NCI-H2196 (cell line): ENCODE measurements around the gene DYNC2I2.
A peak's percentile ranks its signal among the peaks of the same experiment; 100 is the strongest.
"Not testable (repeated sequence)": the region's sequence is repeated elsewhere in the genome, so short reads cannot be mapped to it uniquely, and the experiment has no call there.

Experiments used
- DNase-seq: peaks from one replicate; lab custom pipeline; 2025; ENCODE audit not compliant: unreplicated experiment; lab: John Stamatoyannopoulos, UW

DYNC2I2 gene

GRCh38 chr9:128687453-128687852 is 30.8 kb upstream of the DYNC2I2 start:
- DNase-seq, result no peak

GRCh38 chr9:128685636-128686489 is 29.2 kb upstream of the DYNC2I2 start:
- no peak for DNase-seq

- peak; percentile 79 for DNase-seq
These were observed 27.9 kb upstream of the DYNC2I2 start for GRCh38 chr9:128684325-128685199.

GRCh38 chr9:128684065-128684324 is 27.3 kb upstream of the DYNC2I2 start:
- DNase-seq, result no peak

GRCh38 chr9:128683340-128684064 is 26.9 kb upstream of the DYNC2I2 start:
- no peak for DNase-seq

- DNase-seq, result no peak
These were observed 21.1 kb upstream of the DYNC2I2 start for GRCh38 chr9:128677794-128678193.

- no peak for DNase-seq
These were observed 18.7 kb upstream of the DYNC2I2 start for GRCh38 chr9:128675382-128675781.

GRCh38 chr9:128669786-128670185 is 13.1 kb upstream of the DYNC2I2 start:
- DNase-seq, result no peak

- not testable (repeated sequence) for DNase-seq
These were observed 9.9 kb upstream of the DYNC2I2 start for GRCh38 chr9:128666481-128666941.

- DNase-seq, result no peak
These were observed 1.1 kb upstream of the DYNC2I2 start for GRCh38 chr9:128657796-128658195.

GRCh38 chr9:128657344-128657704 is 677 bp upstream of the DYNC2I2 start:
- no peak for DNase-seq

GRCh38 chr9:128654481-128654880 is 2.2 kb downstream of the DYNC2I2 start:
- DNase-seq, result no peak

GRCh38 chr9:128653908-128654307 is 2.7 kb downstream of the DYNC2I2 start:
- no peak for DNase-seq

GRCh38 chr9:128651798-128652197 is 4.8 kb downstream of the DYNC2I2 start:
- DNase-seq, result no peak

GRCh38 chr9:128648206-128648605 is 8.4 kb downstream of the DYNC2I2 start:
- DNase-seq, result not testable (repeated sequence)

- peak; percentile 29 for DNase-seq
These were observed 12.9 kb downstream of the DYNC2I2 start for GRCh38 chr9:128643519-128644300.

GRCh38 chr9:128642675-128643245 is 13.9 kb downstream of the DYNC2I2 start:
- DNase-seq, result no peak

GRCh38 chr9:128640603-128641002 is 16.0 kb downstream of the DYNC2I2 start:
- no peak for DNase-seq

GRCh38 chr9:128638580-128638979 is 18.1 kb downstream of the DYNC2I2 start:
- no peak for DNase-seq

- peak; percentile 82 for DNase-seq
These were observed 19.0 kb downstream of the DYNC2I2 start for GRCh38 chr9:128637656-128638055.
